OCI-LY7 (cell line): ENCODE results near the gene KRTAP13-2.

Source experiments
- EZH2phosphoT487 ChIP-seq: fragments of 200-600 bp; sonication (generic); IDR thresholded peaks from 2 replicates; pipeline ENCODE4 v1.6.1; 2018; ENCODE audit warnings: low read depth, borderline replicate concordance, mild to moderate bottlenecking, mixed run types, antibody characterized with exemption, low read length, moderate library complexity, mixed read lengths
- TF ChIP-seq, protein P1 (sequence below): fragments of 200-600 bp; sonication (generic); conservative IDR thresholded peaks from 2 replicates; pipeline ENCODE4 v1.5.1; 2014; ENCODE audit warnings: mild to moderate bottlenecking, antibody characterized with exemption, low read length, moderate library complexity, mixed read lengths

DNA sequence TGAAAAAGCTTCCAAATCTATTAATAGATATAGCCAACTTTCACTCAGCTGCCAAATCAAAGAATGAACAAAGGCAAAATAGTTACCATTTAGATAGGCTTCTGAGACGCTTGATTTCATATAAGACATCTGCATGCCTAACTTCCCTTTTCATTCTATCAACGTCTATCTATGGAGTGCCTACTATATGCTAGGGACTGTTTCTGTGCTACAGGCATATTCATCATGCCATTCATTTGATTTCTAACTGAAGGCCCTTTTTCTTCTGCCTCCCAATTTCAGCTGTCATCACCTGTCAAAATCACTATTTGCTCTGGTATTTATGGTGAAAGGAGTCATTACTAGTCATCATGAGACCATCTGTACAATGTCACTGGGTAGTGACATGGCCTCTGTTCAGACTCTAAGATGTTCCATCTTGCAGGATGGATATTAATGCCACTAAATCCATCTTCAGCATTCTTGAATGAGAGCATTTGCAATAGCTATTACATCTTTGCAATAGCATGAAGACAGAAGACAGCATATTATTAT is 19.5 kb upstream of the KRTAP13-2 start:
- TF ChIP-seq, protein P1, sequence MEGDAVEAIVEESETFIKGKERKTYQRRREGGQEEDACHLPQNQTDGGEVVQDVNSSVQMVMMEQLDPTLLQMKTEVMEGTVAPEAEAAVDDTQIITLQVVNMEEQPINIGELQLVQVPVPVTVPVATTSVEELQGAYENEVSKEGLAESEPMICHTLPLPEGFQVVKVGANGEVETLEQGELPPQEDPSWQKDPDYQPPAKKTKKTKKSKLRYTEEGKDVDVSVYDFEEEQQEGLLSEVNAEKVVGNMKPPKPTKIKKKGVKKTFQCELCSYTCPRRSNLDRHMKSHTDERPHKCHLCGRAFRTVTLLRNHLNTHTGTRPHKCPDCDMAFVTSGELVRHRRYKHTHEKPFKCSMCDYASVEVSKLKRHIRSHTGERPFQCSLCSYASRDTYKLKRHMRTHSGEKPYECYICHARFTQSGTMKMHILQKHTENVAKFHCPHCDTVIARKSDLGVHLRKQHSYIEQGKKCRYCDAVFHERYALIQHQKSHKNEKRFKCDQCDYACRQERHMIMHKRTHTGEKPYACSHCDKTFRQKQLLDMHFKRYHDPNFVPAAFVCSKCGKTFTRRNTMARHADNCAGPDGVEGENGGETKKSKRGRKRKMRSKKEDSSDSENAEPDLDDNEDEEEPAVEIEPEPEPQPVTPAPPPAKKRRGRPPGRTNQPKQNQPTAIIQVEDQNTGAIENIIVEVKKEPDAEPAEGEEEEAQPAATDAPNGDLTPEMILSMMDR: no peak
- no peak for TF ChIP-seq EZH2phosphoT487
